Endodermal cell (in vitro differentiated cells): ENCODE results near the gene CPLX4. TPM values are rescaled to one million over a fixed set of nuclear protein-coding genes. Genes with fewer than 3 reads are reported as not detected.
A peak's percentile ranks its signal among the peaks of the same experiment; 100 is the strongest.

Source experiments
- DNase-seq: peaks from one replicate; pipeline ENCODE4 v3.0.0-alpha.2; 2017
- H3K27ac ChIP-seq: 2 replicates; pipeline ENCODE4 v1.5.1; 2013; ENCODE audit warnings: mild to moderate bottlenecking, low read depth, low read length, moderate library complexity
- H3K27me3 ChIP-seq: 2 replicates; pipeline ENCODE4 v1.6.1; 2013; ENCODE audit warnings: mild to moderate bottlenecking, low read length, moderate library complexity; ENCODE audit not compliant: insufficient read depth, control insufficient read depth, poor library complexity, severe bottlenecking
- H3K36me3 ChIP-seq: 2 replicates; pipeline ENCODE4 v1.7.0; 2013; ENCODE audit warnings: mild to moderate bottlenecking, low read length, moderate library complexity; ENCODE audit not compliant: control insufficient read depth, insufficient read depth
- H3K4me1 ChIP-seq: one replicate; pipeline ENCODE4 v1.7.0; 2013; ENCODE audit warnings: low read length; ENCODE audit not compliant: control insufficient read depth, insufficient read depth
- H3K4me3 ChIP-seq: 2 replicates; pipeline ENCODE4 v1.5.1; 2013; ENCODE audit warnings: mild to moderate bottlenecking, low read length, moderate library complexity
- H3K9ac ChIP-seq: 2 replicates; pipeline ENCODE4 v1.6.1; 2013; ENCODE audit warnings: mild to moderate bottlenecking, low read length, moderate library complexity; ENCODE audit not compliant: poor library complexity, severe bottlenecking; ENCODE audit errors: extremely low read depth
- H3K9me3 ChIP-seq: 2 replicates; pipeline ENCODE4 v1.6.1; 2013; ENCODE audit warnings: mild to moderate bottlenecking, low read length, moderate library complexity; ENCODE audit not compliant: control insufficient read depth
- H3K27ac Mint-ChIP-seq: 2 replicates; pipeline ENCODE4 v1.8.0; 2020; ENCODE audit warnings: mixed read lengths
- H3K27me3 Mint-ChIP-seq: 2 replicates; pipeline ENCODE4 v1.8.0; 2021; ENCODE audit warnings: mild to moderate bottlenecking, mixed read lengths; ENCODE audit not compliant: insufficient read depth
- H3K36me3 Mint-ChIP-seq: 2 replicates; pipeline ENCODE4 v1.8.0; 2020; ENCODE audit warnings: low read depth, mixed read lengths
- H3K4me1 Mint-ChIP-seq: 2 replicates; pipeline ENCODE4 v1.8.0; 2020; ENCODE audit warnings: mixed read lengths
- H3K4me3 Mint-ChIP-seq: 2 replicates; pipeline ENCODE4 v1.8.0; 2020; ENCODE audit warnings: mild to moderate bottlenecking, moderate library complexity, mixed read lengths
- H3K9me3 Mint-ChIP-seq: 2 replicates; pipeline ENCODE4 v1.8.0; 2020; ENCODE audit warnings: mild to moderate bottlenecking, mixed read lengths
- WGBS, 2 experiments: methylation state at CpG; one replicate each; pipeline versions ENCODE4 v1.1.5 to v1.1.7; 2013; ENCODE audit warnings: missing lambda C conversion rate in 2 of 2, mixed read lengths in 1 of 2; ENCODE audit not compliant: insufficient coverage in 1 of 2, insufficient read length in 1 of 2; 5-methylcytosine and 5-hydroxymethylcytosine counted together
- total RNA-seq, 2 donors: library from RNA; stranded (reverse); fragmentation: NEBNext Ultra II Directional in 1 of 2; extraction: Animal tissue kit (Norgen Biotek cat#: 25700) in 1 of 2; gene quantifications; 2 replicates in 1 of 2; 3 replicates in 1 of 2; pipeline ENCODE4 v1.2.1, GENCODE V29; 2021
- TF ChIP-seq, protein P1 (sequence below): fragments of 200-600 bp; sonication (generic); conservative IDR thresholded peaks from 2 replicates; pipeline ENCODE4 v1.5.0; 2021; ENCODE audit warnings: antibody characterized with exemption, mild to moderate bottlenecking

CPLX4 gene
- total RNA-seq, 2 donors from 2014 or later: not detected

DNA sequence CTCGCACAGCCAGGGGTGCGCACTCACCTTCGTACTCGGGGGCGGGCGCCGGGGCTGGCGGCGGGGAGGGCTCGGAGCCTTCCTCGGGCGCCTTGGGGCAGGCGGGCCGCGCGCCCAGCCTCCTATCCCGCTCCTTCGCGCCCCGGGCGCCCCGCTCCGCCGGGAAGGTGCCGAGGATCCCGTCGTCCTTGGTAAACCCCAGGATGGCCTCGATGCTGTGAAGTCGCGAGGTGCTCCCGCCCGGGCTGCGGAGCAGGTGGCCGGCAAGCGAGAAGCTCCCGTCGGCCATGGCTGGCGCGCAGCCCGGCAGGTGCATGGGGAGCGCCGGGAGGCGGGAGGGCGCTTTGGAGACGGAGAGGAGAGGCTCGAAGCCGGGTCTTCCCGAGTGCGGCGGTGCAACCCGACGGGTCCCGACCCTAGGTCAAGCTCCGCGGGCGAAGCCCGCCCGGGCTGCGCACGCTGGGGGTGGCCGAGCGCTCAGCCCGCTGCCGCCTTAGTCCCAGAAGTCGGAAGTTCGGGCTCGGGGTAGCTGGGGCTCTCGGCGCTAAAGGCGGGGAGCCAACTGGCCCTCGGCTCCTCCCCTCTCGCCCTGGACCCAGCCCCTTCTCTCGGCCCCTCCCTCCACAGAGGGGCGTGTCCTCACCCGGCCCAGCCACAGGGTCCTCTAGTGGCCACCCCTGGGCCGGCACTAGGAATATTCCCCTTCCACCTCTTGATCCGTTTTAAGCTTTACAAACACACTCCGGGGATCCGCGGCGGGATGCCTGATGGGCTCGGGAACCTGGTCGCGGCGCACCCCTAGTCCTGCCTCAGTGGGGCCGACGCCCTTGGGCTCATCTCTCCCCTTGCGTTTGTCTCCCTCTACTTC is 45.3 kb downstream of the CPLX4 start, which contains the start of gene RAX:
TSS of gene RAX (minus strand) at position 564 of the 868 bp plus-strand sequence. CDS start at position 316, 248 bp downstream.
- H3K9me3 Mint-ChIP-seq: no peaks in the 10 kb centered on the region
- H3K27ac ChIP-seq: no peak within 1 kb of the TSS
- WGBS, 2 experiments: 0 to 1% methylated on average over 31 to 88 of the region's 88 CpGs
- no peak within 1 kb of the TSS for H3K27ac Mint-ChIP-seq
- H3K36me3 Mint-ChIP-seq: no peaks in the 10 kb centered on the region
- H3K36me3 ChIP-seq: no peaks in the 10 kb centered on the region
- H3K9ac ChIP-seq: no peak within 1 kb of the TSS
- TF ChIP-seq, protein P1, sequence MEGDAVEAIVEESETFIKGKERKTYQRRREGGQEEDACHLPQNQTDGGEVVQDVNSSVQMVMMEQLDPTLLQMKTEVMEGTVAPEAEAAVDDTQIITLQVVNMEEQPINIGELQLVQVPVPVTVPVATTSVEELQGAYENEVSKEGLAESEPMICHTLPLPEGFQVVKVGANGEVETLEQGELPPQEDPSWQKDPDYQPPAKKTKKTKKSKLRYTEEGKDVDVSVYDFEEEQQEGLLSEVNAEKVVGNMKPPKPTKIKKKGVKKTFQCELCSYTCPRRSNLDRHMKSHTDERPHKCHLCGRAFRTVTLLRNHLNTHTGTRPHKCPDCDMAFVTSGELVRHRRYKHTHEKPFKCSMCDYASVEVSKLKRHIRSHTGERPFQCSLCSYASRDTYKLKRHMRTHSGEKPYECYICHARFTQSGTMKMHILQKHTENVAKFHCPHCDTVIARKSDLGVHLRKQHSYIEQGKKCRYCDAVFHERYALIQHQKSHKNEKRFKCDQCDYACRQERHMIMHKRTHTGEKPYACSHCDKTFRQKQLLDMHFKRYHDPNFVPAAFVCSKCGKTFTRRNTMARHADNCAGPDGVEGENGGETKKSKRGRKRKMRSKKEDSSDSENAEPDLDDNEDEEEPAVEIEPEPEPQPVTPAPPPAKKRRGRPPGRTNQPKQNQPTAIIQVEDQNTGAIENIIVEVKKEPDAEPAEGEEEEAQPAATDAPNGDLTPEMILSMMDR: peak; percentile 81
- DNase-seq: peak; percentile 96
- peak within 1 kb of the TSS; percentile 67 for H3K4me3 Mint-ChIP-seq
- peaks cover 98% of the 10 kb centered on the region for H3K27me3 ChIP-seq
- peaks cover 95% of the 10 kb centered on the region for H3K27me3 Mint-ChIP-seq
- peak within 1 kb of the TSS; percentile 79 for H3K4me3 ChIP-seq
- H3K4me1 ChIP-seq: peaks cover 4% of the 10 kb centered on the region
- no peaks in the 10 kb centered on the region for H3K9me3 ChIP-seq
- H3K4me1 Mint-ChIP-seq: peaks cover 15% of the 10 kb centered on the region

DNA sequence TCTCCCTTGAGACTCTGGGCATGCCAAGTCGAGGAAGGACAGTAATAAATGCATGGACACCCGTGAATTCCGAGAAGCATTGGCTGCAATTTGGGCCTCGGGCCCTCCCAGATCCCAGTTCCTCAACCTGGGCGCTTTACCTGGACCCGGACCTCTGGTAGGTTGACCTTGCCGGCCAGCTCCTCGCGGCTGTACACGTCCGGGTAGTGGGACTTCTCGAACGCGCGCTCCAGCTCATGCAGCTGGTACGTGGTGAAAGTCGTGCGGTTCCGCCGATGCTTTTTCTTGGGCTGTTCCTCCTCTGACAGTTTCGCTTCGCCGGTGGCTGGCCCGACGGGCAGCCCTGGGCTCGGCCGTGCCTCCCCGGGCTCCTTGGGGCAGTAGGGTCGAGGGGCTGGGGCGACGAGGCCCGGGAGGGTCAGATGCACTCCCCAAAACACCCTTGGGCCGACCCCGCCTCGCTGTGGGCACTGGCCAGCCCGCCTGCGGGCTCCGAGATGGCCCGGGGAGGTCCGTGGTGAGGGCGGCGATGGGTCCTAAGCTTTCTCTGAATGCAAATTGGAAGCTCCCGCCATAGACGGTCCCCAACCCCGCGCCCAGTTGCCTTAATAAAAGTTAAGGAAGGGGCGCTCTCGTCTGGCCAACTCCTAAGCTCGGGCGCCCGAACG is 46.1 kb downstream of the CPLX4 start:
- no peak overlapping the region for H3K27ac Mint-ChIP-seq
- H3K36me3 Mint-ChIP-seq: no peaks in the 10 kb centered on the region
- H3K27ac ChIP-seq: no peak overlapping the region
- no peak overlapping the region for H3K4me3 Mint-ChIP-seq
- peaks cover 95% of the 10 kb centered on the region for H3K27me3 Mint-ChIP-seq
- no peak overlapping the region for H3K9ac ChIP-seq
- no peaks in the 10 kb centered on the region for H3K36me3 ChIP-seq
- no peaks in the 10 kb centered on the region for H3K9me3 Mint-ChIP-seq
- peaks cover 4% of the 10 kb centered on the region for H3K4me1 ChIP-seq
- no peaks in the 10 kb centered on the region for H3K9me3 ChIP-seq
- peaks cover 98% of the 10 kb centered on the region for H3K27me3 ChIP-seq
- peak; percentile 73 for DNase-seq
- no peak overlapping the region for H3K4me3 ChIP-seq
- WGBS, 2 experiments: 3 to 7% methylated on average over 24 to 52 of the region's 52 CpGs
- peaks cover 22% of the 10 kb centered on the region for H3K4me1 Mint-ChIP-seq
- TF ChIP-seq, protein P1: no peak

DNA sequence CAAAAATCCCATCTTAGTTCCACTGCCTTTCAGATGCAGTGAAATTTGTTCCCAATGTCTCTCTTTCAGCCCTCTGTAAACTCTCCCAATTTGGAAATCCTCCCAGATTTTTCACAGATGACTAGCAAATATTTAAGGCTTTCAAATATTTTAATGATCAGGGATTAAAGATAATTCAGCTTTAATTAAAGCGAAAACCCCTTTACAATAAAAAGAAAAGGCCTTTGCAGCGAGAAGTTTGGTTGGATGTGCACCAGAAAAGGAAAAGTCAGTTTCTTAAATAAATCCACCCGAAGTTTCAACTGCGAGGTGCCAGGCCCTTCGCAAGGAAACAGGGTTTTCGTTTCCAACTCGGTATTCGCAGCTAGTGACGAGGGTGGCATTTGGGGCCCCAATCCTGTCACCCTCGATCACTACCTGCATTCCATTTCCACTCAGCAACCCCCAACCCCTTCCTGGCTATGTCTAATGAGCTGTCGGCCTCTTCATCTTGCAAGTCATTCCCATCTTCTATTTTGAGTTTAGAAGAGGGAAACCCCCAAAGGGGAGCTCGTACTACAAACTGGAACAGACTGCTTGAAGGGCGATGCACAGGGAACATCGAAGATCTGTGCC is 46.7 kb downstream of the CPLX4 start:
- no peak for DNase-seq
- H3K27me3 ChIP-seq: peaks cover 98% of the 10 kb centered on the region

More for the DNA sequence above, 46.7 kb downstream of the CPLX4 start:
- H3K4me1 Mint-ChIP-seq: peaks cover 22% of the 10 kb centered on the region
- H3K4me3 Mint-ChIP-seq: no peak overlapping the region
- H3K4me1 ChIP-seq: peaks cover 4% of the 10 kb centered on the region
- H3K27ac Mint-ChIP-seq: no peak overlapping the region
- no peaks in the 10 kb centered on the region for H3K36me3 ChIP-seq
- no peak overlapping the region for H3K4me3 ChIP-seq
- peaks cover 5% of the 10 kb centered on the region for H3K9me3 ChIP-seq
- H3K27me3 Mint-ChIP-seq: peaks cover 95% of the 10 kb centered on the region
- H3K27ac ChIP-seq: no peak overlapping the region
- no peaks in the 10 kb centered on the region for H3K9me3 Mint-ChIP-seq
- TF ChIP-seq, protein P1: no peak
- 10 to 23% methylated on average over 10 to 14 of the region's 14 CpGs for WGBS, 2 experiments
- H3K9ac ChIP-seq: no peak overlapping the region
- H3K36me3 Mint-ChIP-seq: no peaks in the 10 kb centered on the region
